Adrenal gland (tissue), 5 donors: ENCODE measurements around the gene CPB2.

Source experiments
- CTCF ChIP-seq, 6 experiments: fragments of 450-650 bp in 4 of 6; fragments of 200-600 bp in 2 of 6; sonication (generic) in 1 of 6; IDR thresholded peaks; 1 replicate in 5 of 6; 2 replicates in 1 of 6; pipeline versions ENCODE4 v1.5.1 to v1.8.0; 2016 to 2021; ENCODE audit warnings: antibody characterized with exemption in 6 of 6, mild to moderate bottlenecking in 2 of 6, moderate library complexity in 1 of 6
- POLR2A ChIP-seq, 2 donors: fragments of 450-650 bp; IDR thresholded peaks; one replicate each; pipeline ENCODE4 v1.6.1; 2017; ENCODE audit warnings: antibody characterized with exemption in 2 of 2, mild to moderate bottlenecking in 2 of 2, moderate library complexity in 1 of 2
- donor health status: DM: no; HTN: no; CAD: no.

DNA sequence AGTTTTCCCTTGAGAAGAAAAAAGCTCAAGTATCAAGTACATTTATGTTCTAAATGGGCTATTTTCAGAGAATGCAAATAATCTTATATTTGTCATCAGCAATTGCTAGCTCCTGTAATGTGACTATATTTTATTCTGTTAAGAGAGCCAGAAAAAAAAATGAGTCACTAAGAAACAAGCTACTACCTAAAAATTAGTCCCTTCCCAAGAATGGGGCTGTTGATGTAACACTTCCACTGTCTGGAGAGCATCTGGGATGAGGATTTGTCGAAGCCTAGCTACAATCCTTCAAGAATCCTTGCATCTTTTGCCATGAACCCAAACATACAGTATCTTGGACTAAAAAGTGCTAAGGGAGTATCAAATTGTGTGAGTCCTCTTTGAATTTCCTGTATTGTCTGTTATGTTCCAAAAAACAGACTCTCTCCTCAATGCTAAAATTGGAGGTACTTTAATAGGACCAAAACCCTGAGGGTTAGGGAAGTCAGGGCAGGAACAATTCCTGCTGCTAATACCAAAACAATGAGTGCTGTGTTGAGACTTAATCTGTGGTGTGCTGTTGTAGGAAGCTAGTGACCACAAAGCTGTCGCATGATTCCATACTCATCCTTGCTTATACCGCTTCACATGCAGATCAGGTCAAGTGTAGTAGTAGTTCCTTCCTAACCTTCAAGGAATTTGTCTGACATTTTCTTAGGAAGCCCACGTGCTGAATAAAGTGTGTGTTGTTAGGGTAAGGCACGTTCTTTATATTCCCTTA, 47.4 kb downstream of the CPB2 start:
- TF ChIP-seq CTCF (IDR thresholded peaks at IDR 0.05), result no peak
- TF ChIP-seq POLR2A (IDR thresholded peaks at IDR 0.05), result no peak
